Thoracic aorta (tissue), 2 donors: ENCODE results near the gene ARHGAP10. TPM values are rescaled to one million over a fixed set of nuclear protein-coding genes. Genes with fewer than 3 reads are reported as not detected.

Experiments
- ATAC-seq: fragments of 150-250 bp; one replicate; pipeline ENCODE4 v1.8.0; 2017; ENCODE audit warnings: low read depth; ENCODE audit not compliant: insufficient number of reproducible peaks, low FRiP score
- DNase-seq: peaks from one replicate; pipeline ENCODE4 v3.0.0-alpha.2; 2020; ENCODE audit warnings: low spot score
- H3K27ac ChIP-seq, 2 donors: fragments of 200-600 bp; sonication (generic); 1 replicate in 1 of 2; 2 replicates in 1 of 2; pipeline ENCODE4 v1.5.1; 2016; ENCODE audit warnings: mild to moderate bottlenecking in 2 of 2, moderate library complexity in 2 of 2
- H3K27me3 ChIP-seq: fragments of 200-600 bp; sonication (generic); replicated peaks from 2 replicates; pipeline ENCODE4 v1.6.0; 2016; ENCODE audit warnings: mild to moderate bottlenecking; ENCODE audit not compliant: insufficient read depth
- H3K36me3 ChIP-seq: fragments of 200-600 bp; sonication (generic); one replicate; pipeline ENCODE4 v1.5.1; 2016
- H3K4me1 ChIP-seq, 2 donors: fragments of 200-600 bp; sonication (generic); 1 replicate in 1 of 2; 2 replicates in 1 of 2; pipeline versions ENCODE4 v1.5.1 to v1.6.0; 2016; ENCODE audit warnings: low read depth in 2 of 2, mild to moderate bottlenecking in 1 of 2; ENCODE audit not compliant: control insufficient read depth in 1 of 2
- H3K4me3 ChIP-seq: fragments of 200-600 bp; sonication (generic); 2 replicates; pipeline ENCODE4 v1.5.1; 2016; ENCODE audit warnings: mild to moderate bottlenecking
- H3K9me3 ChIP-seq: fragments of 200-600 bp; sonication (generic); 2 replicates; pipeline ENCODE4 v1.5.1; 2016
- CTCF ChIP-seq: fragments of 200-600 bp; sonication (generic); IDR thresholded peaks from one replicate; pipeline ENCODE4 v1.5.1; 2019; ENCODE audit warnings: antibody characterized with exemption
- total RNA-seq, 2 donors: library from RNA; depleted of rRNA; stranded (reverse); fragments of >200 nt; gene quantifications; one replicate each; pipeline versions ENCODE4 v1.1.0 to v1.2.3, GENCODE V29; 2016

The ARHGAP10 gene
- total RNA-seq, 2 donors from 2014 or later: 195 to 211 TPM

- H3K9me3 ChIP-seq: no peaks in the 10 kb centered on the region
- H3K36me3 ChIP-seq: no peaks in the 10 kb centered on the region
- peaks cover 9 to 55% of the 10 kb centered on the region in 2 donors for H3K4me1 ChIP-seq
- H3K4me3 ChIP-seq: no peak overlapping the region
- DNase-seq: no peak
- no peak overlapping the region for H3K27ac ChIP-seq
- H3K27me3 ChIP-seq: no peaks in the 10 kb centered on the region
- TF ChIP-seq CTCF: no peak
- no peak for ATAC-seq
These were observed 324.0 kb downstream of the ARHGAP10 start for GRCh38 chr4:148055844-148056243.

GRCh38 chr4:148056879-148057278, 325.0 kb downstream of the ARHGAP10 start:
- Histone ChIP-seq H3K9me3 (no peaks in the 10 kb centered on the region), H3K4me1 (peaks cover 9 to 55% of the 10 kb centered on the region in 2 donors), H3K27ac (no peak overlapping the region), H3K27me3 (no peaks in the 10 kb centered on the region), H3K36me3 (peaks cover 3% of the 10 kb centered on the region), H3K4me3 (no peak overlapping the region)
- DNase-seq: peak; percentile 6
- no peak for TF ChIP-seq CTCF
- peak; percentile 31 for ATAC-seq

GRCh38 chr4:148057516-148057915, 325.6 kb downstream of the ARHGAP10 start:
- ATAC-seq (no peak), DNase-seq (no peak)
- peaks cover 9 to 53% of the 10 kb centered on the region in 2 donors for H3K4me1 ChIP-seq
- no peak for TF ChIP-seq CTCF
- H3K4me3 ChIP-seq: no peak overlapping the region
- H3K36me3 ChIP-seq: peaks cover 3% of the 10 kb centered on the region
- no peak overlapping the region for H3K27ac ChIP-seq
- no peaks in the 10 kb centered on the region for H3K27me3 ChIP-seq
- H3K9me3 ChIP-seq: no peaks in the 10 kb centered on the region

GRCh38 chr4:148057984-148058859, 326.3 kb downstream of the ARHGAP10 start:
- Histone ChIP-seq H3K36me3 (peaks cover 5% of the 10 kb centered on the region), H3K27me3 (no peaks in the 10 kb centered on the region), H3K27ac (no peak overlapping the region), H3K9me3 (no peaks in the 10 kb centered on the region), H3K4me1 (peaks cover 7 to 46% of the 10 kb centered on the region in 2 donors), H3K4me3 (no peak overlapping the region)
- ATAC-seq (no peak), DNase-seq (no peak)
- TF ChIP-seq CTCF: no peak

- Histone ChIP-seq H3K36me3 (peaks cover 15% of the 10 kb centered on the region), H3K4me1 (peaks cover 6 to 33% of the 10 kb centered on the region in 2 donors), H3K4me3 (no peak overlapping the region), H3K27me3 (no peaks in the 10 kb centered on the region), H3K27ac (no peak overlapping the region), H3K9me3 (no peaks in the 10 kb centered on the region)
- TF ChIP-seq CTCF: no peak
- ATAC-seq (no peak), DNase-seq (no peak)
These were observed 327.8 kb downstream of the ARHGAP10 start for GRCh38 chr4:148059617-148060180.
